ENCODE measurements around the gene SLC5A5.
A peak's percentile ranks its signal among the peaks of the same experiment; 100 is the strongest.

The SLC5A5 gene

DNA sequence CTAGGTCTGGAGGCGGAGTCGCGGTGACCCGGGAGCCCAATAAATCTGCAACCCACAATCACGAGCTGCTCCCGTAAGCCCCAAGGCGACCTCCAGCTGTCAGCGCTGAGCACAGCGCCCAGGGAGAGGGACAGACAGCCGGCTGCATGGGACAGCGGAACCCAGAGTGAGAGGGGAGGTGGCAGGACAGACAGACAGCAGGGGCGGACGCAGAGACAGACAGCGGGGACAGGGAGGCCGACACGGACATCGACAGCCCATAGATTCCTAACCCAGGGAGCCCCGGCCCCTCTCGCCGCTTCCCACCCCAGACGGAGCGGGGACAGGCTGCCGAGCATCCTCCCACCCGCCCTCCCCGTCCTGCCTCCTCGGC is at the start of gene SLC5A5:
Gene SLC5A5, plus strand, starts transcription at position 68 of the 373 bp plus-strand sequence. CDS start 375 bp downstream, outside the sequence.
- peak; percentile 50 for DNase-seq
- in situ Hi-C loops (cut with MboI; ENCODE audit: low pct_unique_long_range_greater_than_20kb, low sequenced_read_pairs), result no loop called here

DNA sequence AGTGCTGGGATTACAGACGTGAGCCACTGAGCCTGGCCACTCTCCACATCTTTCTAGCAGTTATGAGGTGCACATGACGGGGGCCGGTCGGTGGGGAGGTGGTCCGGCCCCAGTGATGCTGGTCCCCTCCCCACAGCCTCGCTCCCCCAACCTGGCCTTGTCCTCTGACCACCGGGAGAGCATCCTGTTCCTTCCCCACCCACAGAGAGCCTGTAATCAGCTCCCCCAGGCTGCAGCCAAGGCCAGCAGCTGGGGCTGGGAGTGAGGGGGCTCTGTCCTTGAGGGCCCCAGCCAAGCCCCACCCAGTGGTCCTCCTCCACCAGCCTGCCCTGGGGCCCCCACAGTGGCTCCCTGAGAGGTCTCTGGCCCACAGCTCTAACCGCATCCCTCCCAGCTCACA is 47.4 kb upstream of the SLC5A5 start:
- no peak for DNase-seq
- in situ Hi-C loops (cut with MboI; ENCODE audit: low pct_unique_long_range_greater_than_20kb, low sequenced_read_pairs), result no loop called here

DNA sequence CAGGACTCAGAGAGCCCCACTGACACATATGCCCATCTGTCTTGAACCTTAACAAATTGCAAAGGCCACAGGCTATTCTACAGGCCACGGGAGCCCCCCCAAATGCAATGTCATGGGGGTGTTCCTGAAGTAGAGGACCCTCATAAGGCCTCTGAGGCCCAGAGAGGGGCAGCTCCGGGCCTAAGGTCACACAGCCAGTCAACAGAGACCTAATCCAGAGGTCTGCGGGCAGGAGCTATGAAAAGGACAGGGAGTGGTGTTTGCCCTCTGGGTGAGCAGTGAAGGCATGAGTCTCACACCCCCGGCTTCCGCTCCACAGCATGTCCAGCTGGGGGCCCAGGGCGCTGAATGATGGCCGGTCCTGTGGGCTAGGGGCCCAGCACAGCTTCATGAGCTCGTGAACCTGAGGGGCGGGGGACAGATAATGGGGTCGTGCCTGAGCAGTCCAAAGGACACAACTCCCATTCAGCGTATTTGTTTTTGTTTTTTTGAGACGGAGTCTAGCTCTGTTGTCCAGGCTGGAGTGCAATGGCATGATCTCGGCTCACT is 45.2 kb upstream of the SLC5A5 start:
- no peak for DNase-seq
- in situ Hi-C loops (cut with MboI; ENCODE audit: low pct_unique_long_range_greater_than_20kb, low sequenced_read_pairs), result no loop called here

DNA sequence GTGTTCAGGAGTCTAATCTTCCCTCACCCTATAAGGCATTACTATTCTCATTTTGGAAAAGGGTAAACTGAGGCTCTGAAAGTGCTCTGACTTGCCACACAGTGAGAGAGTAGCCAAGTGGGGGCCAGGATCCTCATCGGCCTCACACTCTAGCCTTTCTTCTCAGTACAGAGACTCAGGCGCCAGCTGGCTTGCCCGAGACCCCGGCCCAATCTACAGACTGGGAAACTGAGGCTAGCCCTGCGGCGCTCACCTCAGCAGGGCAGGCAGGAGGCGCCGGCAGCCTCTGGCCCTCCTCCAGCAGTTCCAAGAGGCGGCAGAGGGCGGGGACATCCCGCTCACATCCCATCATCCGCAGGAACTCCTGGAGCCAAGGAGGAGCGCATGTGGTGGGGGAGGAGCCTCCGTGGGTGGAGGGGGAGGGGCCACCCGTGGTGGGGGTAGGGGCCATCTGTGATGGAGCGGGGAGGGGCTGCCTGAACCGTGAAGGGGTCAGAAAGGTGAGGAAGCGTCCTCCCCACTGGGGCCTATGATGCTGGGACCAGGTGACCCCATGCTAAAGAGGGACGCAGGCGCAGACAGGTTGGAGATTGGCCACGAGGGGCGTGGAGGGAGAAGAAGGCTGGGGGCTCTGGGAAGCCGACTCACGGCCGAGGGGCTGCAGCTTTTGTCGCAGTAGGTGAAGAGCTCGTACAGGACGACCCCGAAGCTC is 41.7 kb upstream of the SLC5A5 start:
- in situ Hi-C loops (cut with MboI; ENCODE audit: low pct_unique_long_range_greater_than_20kb, low sequenced_read_pairs), result no loop called here
- no peak for DNase-seq

DNA sequence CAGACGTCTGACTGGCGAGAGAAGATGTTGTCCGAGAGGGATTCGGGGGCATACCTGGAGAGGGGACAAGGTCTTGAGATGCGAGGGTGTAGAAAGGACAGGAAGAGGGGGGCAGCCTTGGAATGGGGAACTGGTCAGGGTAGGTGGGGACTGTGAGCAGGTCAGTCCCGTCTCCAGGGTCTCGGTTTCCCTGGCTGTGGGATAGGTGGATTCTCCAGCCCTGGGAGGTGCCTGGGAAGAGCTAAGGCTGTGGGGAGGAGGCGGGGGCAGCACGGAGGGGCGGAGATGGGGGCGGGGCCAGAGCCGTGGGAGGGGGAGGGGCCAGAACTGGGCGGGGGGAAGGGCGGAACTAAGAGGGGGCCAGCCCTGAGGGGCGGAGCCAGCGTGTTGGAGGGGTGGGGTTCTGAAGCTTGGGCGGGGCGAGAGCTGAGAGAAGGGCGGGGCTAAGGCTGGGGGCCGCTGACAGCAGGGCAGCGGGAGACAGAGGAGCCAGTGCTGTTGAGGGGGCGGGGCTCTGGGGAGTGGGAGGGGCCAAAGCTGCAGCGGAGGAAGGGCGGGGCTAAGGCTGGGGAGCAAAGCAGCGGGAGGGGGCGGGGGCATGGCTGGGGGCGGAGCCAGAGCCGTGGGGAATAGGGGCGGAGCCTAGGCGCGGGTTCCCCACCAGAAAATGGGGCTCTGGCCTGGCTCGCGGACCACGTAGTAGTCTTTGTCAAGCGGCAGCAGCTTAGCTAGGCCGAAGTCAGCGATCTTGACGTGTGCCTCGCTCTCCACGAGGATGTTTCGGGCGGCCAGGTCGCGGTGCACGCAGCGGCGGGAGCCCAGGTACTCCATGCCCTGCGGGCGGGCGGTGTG is 41.0 kb upstream of the SLC5A5 start:
- in situ Hi-C loops (cut with MboI; ENCODE audit: low pct_unique_long_range_greater_than_20kb, low sequenced_read_pairs), result no loop called here
- DNase-seq, result no peak

DNA sequence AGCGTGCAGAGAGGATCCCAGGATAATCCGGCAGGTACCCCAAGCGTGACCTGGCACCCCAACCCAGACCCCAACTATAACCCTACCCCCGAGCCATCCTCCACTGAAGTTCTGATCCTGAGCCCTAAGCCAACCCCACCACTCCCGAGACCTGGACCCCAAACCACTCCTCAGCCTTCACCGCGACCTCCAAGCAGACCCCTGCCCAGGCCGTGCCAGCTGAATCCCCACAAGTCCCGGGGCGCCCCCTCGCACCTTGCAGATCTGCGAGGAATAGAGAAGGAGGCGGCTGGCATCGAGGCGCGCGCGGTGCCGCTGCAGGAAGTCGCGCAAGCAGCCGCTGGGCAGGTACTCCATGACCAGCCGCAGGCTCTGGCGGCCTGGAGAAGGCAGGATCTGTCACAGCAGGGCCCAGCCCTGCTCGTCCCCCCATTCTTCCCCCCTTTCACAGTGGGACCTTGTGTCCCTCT is 40.3 kb upstream of the SLC5A5 start:
- no peak for DNase-seq
- in situ Hi-C loops (cut with MboI; ENCODE audit: low pct_unique_long_range_greater_than_20kb, low sequenced_read_pairs), result no loop called here

DNA sequence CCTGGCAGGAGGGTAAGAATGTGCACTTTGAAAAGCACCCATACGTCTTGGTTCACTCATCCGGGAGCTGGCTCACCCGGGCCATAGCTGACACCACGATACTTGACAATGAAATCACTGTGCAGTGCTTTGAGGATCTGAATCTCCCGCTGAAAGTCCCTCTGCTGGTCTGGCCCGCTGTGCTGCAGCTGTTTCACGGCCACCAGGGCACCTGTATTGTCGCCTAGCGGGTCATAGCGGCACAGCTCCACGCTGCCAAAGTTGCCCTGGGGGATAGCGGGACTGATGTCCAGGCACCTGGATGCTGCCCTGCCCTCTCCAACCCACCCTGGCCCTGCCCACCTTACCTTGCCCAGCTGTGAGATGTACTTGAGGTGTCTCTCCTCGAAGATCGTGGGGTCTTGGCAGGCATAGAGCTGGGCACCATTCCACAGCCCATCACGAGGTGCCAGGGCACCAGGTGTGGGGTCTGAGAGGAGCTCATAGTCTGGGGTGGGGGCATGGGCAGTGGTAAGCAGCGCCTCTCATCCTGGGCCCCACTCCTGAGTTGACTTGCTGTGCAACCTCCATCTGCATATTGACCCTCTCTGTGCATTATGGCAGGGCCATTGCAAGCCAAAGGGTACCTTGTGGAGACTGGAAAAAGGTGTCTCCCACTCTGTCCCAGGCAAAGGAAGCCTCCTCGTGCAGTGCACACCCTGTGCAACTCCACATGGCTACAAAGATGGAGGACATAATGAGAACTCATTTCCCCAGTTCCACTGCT is 39.1 kb upstream of the SLC5A5 start:
- in situ Hi-C loops (cut with MboI; ENCODE audit: low pct_unique_long_range_greater_than_20kb, low sequenced_read_pairs), result no loop called here
- DNase-seq, result no peak

DNA sequence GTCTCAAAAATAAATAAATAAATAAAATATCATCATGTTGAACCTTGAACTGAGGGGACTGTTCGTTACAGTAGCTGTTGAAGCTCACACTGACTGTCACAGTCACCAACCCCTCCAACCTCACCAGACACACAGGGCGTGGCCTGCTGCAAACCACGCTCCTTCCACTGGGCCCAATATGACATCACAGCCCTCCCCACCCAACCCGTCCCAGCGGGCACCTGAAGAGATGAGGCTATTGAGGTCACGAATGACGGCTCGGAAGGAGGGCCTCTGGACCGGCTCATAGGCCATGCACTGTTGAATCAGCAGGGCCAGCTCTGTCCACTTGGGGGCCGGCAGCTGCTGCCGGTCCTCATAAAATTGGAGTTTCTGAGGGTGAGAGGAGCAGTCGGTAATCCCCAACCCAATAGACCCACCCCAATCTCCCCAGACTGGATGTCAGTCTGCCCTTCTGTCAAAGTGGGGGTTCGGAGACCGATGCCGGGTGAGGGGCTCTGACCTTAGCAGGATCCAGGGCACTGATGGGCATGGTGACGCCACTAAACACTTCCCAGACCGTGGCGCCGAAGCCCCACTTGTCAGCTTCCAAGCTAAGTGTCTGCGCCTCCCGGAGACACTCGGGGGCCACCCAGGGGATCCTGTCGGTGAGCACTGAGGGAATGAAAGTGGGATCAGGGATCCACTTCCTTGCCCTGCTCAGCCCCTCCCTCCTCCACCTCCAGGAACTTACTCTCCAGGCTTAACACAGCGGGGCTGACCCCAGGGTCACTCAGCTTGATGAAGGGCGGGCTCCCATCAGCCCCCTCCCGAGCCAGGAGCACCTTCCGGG is 37.2 kb upstream of the SLC5A5 start:
- in situ Hi-C loops (cut with MboI; ENCODE audit: low pct_unique_long_range_greater_than_20kb, low sequenced_read_pairs), result no loop called here
- no peak for DNase-seq

DNA sequence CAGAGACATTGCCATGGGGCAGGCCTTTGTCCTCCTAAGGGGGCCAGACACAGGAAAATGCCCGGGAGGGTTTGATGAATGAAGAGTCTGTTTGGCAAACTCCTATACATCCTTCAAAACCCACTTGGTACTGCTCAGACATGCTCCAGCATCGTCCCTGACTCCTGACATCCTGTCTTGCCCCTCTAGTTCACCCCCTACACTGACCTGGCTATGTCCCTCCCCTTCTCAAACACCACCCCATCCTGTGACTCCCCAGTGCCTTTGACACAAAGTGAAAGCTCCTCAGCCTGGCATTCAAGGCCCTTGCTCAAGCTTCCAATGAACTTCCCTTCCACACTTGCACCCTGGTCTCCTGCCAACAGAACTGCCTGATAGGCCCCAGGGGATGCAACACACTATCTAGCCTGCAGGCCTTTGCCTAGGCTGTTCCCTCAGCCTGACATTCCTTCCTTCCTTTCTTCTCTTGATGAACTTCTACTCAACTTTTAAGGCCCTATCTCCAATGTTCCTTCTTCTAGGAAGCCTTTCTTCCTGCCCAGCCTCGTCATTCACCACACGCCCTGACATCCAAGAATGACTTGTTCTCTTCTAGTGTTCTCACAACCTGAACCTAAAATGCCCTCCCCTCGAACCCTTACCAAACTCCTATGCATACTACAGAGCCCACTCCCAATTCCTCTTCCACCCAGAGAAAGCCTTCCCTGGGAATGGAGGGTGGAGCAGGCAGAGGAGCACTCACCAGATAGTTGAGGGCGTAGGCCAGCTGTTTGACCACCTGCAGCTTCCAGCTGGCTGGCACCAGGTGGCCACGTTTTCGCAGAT is 36.4 kb upstream of the SLC5A5 start:
- in situ Hi-C loops (cut with MboI; ENCODE audit: low pct_unique_long_range_greater_than_20kb, low sequenced_read_pairs), result no loop called here
- DNase-seq, result no peak

DNA sequence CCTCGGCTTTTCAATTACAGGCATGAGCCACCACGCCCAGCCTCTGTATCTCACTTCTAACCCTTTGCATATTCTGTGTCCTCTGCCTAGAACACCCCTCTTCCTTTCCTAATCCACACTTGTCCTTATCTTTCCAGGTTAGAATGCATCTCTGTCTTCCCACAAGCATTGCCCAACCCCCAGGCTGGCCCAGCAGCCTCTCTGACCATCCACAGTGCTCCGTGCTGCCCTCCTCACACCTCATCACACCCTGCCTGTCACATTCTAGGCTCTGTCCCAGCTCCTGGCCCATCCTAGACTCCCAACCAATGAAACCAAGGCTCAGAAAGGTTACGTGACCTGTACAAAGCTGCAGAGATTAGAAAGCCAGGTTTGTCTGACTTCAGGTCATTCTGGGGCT is 35.2 kb upstream of the SLC5A5 start:
- DNase-seq, result no peak
- in situ Hi-C loops (cut with MboI; ENCODE audit: low pct_unique_long_range_greater_than_20kb, low sequenced_read_pairs), result no loop called here

DNA sequence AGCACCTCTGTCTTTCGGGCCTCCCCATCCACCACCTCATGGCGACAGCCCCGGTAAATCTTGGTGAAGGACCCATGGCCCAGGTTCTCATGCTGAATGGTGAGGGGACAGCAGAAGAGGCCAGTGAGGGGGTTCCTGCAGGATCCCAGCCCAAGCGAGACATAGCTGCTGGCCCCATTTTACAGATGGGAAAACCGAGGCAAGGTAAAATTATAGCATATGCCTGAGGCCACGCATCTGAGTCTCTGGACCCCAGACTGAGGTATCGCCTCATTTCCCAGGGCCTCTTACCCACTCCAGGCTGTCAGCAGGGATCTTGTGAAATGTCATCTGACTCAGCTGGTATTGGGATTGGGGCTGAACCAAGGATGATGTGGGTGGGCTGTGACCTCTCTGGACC is 33.8 kb upstream of the SLC5A5 start:
- in situ Hi-C loops (cut with MboI; ENCODE audit: low pct_unique_long_range_greater_than_20kb, low sequenced_read_pairs), result no loop called here

DNA sequence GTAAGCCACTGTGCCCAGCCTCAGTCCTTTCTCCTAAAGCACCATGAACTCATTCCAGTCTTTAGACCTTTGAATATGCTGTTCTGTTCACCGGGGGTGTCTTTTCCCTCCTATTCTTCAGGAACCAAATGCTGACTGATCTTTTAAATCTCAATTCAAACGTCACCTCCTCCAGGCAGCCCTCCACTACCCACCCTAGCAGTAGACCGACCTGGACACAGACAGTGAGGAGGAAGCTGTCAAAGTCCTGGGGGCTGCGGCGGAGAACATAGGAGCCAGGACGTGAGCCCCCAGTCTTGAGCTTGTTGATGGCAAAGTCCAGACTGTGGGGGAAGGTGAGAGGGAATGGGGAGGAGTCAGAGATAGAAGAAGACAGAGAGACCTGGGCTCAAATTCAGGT is 31.7 kb upstream of the SLC5A5 start:
- DNase-seq, result no peak
- in situ Hi-C loops (cut with MboI; ENCODE audit: low pct_unique_long_range_greater_than_20kb, low sequenced_read_pairs), result no loop called here

More for the DNA sequence above, 33.8 kb upstream of the SLC5A5 start:
- DNase-seq, result no peak

DNA sequence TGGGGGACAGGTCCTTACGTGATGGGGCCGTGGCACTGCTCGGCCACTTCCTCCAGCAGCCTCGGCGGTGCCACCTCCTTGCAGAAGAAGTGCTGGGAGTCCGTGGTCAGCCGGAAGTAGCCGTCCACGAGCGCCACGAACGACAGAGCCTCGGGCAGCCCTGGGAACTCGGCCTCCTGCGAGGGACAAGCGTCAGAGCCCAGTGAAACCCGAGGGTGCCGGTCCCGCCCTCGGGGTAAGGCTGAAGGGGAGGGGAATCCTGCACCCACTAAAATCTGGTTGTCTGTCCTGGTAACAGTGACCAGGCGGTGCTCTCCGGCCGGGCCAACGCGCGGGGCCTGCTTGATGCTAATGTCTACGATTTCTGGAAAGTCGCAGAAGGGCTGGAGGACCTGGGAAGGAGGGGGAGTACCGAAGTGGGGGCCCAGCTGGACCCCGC is 30.4 kb upstream of the SLC5A5 start:
- no peak for DNase-seq
- in situ Hi-C loops (cut with MboI; ENCODE audit: low pct_unique_long_range_greater_than_20kb, low sequenced_read_pairs), result no loop called here

DNA sequence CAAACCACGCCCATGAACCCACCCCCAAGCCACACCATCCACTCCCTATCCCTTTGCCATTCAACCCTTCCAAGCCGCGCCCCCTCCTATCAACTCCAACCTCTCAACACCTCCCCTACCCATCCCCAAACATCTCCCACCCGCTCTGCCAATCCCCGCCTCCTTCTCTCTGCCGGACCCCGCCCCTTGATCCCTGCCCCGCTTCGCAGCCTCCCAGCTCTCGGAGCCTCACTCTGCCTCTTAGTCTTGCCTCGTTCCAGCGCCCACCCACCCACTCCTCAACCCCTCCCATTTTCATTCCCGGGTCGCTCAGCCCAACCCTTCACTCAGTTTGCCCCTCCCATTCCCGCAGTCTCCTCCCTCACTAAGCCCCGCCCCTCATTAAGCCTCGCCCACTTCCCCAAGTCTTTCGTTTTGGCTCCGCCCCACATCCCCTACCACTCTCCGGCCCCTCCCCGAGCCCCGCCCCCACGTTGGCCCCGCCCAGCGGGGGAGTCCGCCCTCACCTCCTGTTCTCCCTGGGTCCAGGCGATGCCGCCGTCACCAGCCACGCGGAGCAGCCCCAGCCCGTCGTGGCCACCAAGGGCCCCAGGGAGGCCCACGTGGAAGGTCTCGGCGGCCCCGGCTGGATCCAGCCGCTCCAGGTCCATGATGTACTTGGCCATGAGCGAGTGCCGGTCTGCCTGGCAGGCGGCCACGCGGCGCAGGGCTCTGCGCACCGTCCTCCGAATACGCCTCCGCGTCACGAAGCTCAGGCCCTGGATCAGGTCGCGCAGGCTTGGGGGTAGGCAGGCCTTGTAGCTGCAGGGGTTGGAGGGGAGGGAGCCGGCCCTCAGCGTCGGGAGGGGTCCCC is 29.7 kb upstream of the SLC5A5 start:
- in situ Hi-C loops (cut with MboI; ENCODE audit: low pct_unique_long_range_greater_than_20kb, low sequenced_read_pairs), result no loop called here
- DNase-seq, result no peak

DNA sequence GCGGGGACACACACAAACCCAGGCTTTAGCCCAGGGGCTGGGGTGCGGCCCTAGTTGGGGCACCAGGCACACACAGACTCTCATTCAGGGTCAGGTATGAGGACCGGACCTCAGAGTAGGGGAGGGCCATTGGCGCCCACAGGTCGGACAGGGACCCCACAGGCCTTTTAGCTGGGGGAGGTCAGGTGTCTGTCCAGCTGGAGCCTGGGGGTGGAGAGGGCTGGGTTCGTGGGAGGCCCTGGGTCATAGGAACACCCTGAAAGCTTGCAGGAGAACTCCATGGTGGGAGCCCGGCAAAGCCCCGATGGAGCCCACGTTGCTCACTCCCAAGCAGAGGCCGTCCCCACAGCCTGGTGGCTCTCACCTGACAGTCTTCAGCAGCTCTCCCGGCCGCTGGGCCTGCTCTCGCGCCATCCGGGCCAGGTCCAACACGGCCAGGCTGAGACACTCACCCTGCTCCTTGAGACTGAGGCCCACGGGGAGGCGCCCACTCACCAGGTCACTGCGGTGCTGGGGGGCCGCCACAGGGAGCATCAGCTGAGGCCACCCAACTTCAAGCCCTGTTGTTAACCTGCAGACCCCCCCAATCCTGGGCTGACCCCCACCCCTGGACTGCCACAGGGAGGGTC is 29.0 kb upstream of the SLC5A5 start:
- in situ Hi-C loops (cut with MboI; ENCODE audit: low pct_unique_long_range_greater_than_20kb, low sequenced_read_pairs), result no loop called here
- no peak for DNase-seq

DNA sequence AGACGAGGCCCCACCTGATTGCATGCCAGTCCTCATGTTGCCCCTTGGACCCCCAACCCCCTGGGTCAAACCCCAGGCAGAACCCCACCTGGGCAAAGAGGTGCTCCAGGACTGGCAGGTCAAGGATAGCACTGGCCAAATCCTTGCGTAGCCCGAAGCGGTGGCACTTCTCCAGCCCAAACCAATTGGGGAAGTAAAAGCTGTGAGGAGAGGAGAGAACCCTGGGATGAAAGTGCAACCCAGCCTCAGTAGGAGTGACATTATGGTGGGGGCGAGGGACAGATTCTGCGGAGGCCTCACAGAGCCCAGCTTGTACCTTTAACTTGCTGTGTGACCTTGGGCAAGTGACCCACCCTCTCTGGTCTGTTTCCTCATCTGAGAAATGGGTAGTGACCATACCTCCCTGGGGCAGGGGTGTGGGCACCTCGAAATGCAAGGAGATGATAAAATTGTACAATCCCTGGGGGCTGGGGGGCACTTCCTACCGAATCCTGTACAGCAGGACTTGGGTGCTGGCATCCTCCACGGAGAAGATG is 28.4 kb upstream of the SLC5A5 start:
- no peak for DNase-seq
- in situ Hi-C loops (cut with MboI; ENCODE audit: low pct_unique_long_range_greater_than_20kb, low sequenced_read_pairs), result no loop called here

Measured in KBM-7 (cell line).